ENCODE results near the gene FSD1.

FSD1 gene

DNA sequence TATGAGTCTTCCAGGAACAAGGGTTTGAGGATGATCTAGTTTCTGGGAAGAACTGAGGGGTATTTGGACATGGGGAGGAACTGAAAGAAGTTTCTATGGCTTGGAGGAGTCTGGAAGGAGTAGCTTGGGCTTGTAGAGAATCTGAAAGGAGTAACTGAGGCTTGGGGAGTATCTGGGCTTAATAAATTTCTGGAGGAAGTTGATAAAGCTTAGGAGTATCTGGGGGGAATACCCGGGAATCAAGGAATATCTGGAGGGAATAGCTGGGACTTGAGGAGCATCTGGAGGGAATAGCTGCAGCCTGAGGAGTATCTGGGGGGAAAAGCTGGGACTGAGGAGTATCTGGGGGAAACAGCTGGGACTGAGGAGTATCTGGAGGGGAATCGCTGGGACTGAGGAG lies 16.0 kb downstream of the FSD1 start:
- TF ChIP-seq TAF1 (IDR thresholded peaks at IDR 0.05; ENCODE audit: borderline replicate concordance, insufficient read depth, low read length) (no peak), SIN3A (IDR thresholded peaks at IDR 0.05; ENCODE audit: borderline replicate concordance, insufficient read depth, low read length) (no peak)

DNA sequence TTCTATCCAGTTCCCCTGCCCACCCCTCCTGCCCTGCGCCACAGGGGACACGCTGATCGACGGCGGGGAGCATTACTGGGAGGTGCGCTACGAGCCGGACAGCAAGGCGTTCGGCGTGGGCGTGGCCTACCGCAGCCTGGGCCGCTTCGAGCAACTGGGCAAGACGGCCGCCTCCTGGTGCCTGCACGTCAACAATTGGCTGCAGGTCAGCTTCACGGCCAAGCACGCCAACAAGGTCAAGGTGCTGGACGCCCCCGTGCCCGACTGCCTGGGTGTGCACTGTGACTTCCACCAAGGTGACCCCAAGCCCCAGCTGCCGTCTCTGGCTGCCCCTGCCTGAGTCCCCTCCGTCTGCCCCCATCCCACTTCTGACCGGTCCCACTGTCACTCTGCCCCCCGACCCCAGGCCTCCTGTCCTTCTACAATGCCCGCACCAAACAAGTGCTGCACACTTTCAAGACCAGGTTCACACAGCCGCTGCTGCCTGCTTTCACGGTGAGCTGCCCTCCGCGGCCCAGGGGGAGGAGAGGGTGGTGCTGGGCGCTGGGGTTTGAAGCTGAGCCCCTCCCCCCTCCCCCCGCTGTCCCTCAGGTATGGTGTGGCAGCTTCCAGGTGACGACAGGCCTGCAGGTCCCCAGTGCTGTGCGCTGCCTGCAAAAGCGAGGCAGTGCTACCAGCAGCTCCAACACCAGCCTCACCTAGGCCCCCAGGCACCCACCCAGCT lies 18.7 kb downstream of the FSD1 start:
- TF ChIP-seq FOXP2 (optimal IDR thresholded peaks at IDR 0.05; ENCODE audit: borderline replicate concordance, extremely low read depth, extremely low read length, insufficient read depth), result no peak
- TF ChIP-seq TAF1 (IDR thresholded peaks at IDR 0.05; ENCODE audit: borderline replicate concordance, insufficient read depth, low read length), result no peak
- TF ChIP-seq, protein P1, sequence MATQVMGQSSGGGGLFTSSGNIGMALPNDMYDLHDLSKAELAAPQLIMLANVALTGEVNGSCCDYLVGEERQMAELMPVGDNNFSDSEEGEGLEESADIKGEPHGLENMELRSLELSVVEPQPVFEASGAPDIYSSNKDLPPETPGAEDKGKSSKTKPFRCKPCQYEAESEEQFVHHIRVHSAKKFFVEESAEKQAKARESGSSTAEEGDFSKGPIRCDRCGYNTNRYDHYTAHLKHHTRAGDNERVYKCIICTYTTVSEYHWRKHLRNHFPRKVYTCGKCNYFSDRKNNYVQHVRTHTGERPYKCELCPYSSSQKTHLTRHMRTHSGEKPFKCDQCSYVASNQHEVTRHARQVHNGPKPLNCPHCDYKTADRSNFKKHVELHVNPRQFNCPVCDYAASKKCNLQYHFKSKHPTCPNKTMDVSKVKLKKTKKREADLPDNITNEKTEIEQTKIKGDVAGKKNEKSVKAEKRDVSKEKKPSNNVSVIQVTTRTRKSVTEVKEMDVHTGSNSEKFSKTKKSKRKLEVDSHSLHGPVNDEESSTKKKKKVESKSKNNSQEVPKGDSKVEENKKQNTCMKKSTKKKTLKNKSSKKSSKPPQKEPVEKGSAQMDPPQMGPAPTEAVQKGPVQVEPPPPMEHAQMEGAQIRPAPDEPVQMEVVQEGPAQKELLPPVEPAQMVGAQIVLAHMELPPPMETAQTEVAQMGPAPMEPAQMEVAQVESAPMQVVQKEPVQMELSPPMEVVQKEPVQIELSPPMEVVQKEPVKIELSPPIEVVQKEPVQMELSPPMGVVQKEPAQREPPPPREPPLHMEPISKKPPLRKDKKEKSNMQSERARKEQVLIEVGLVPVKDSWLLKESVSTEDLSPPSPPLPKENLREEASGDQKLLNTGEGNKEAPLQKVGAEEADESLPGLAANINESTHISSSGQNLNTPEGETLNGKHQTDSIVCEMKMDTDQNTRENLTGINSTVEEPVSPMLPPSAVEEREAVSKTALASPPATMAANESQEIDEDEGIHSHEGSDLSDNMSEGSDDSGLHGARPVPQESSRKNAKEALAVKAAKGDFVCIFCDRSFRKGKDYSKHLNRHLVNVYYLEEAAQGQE (IDR thresholded peaks at IDR 0.05; ENCODE audit: insufficient read depth in 1 of 2, low read depth in 2 of 2, low read length in 2 of 2), result no peak
- TF ChIP-seq SIN3A (IDR thresholded peaks at IDR 0.05; ENCODE audit: borderline replicate concordance, insufficient read depth, low read length), result no peak
- no peak for TF ChIP-seq POLR2AphosphoS5 (IDR thresholded peaks at IDR 0.05; ENCODE audit: low read depth, low read length)

GRCh38 chr19:4323692-4324091 lies 19.3 kb downstream of the FSD1 start:
- TF ChIP-seq POLR2AphosphoS5 (IDR thresholded peaks at IDR 0.05; ENCODE audit: low read depth, low read length) (no peak), SIN3A (IDR thresholded peaks at IDR 0.05; ENCODE audit: borderline replicate concordance, insufficient read depth, low read length) (no peak), FOXP2 (optimal IDR thresholded peaks at IDR 0.05; ENCODE audit: borderline replicate concordance, extremely low read depth, extremely low read length, insufficient read depth) (no peak), TAF1 (IDR thresholded peaks at IDR 0.05; ENCODE audit: borderline replicate concordance, insufficient read depth, low read length) (no peak)
- TF ChIP-seq, protein P1 (IDR thresholded peaks at IDR 0.05; ENCODE audit: insufficient read depth in 1 of 2, low read depth in 2 of 2, low read length in 2 of 2), result no peak

GRCh38 chr19:4324228-4324627 lies 19.8 kb downstream of the FSD1 start:
- TF ChIP-seq FOXP2 (optimal IDR thresholded peaks at IDR 0.05; ENCODE audit: borderline replicate concordance, extremely low read depth, extremely low read length, insufficient read depth) (no peak), SIN3A (IDR thresholded peaks at IDR 0.05; ENCODE audit: borderline replicate concordance, insufficient read depth, low read length) (no peak), POLR2AphosphoS5 (IDR thresholded peaks at IDR 0.05; ENCODE audit: low read depth, low read length) (no peak)

DNA sequence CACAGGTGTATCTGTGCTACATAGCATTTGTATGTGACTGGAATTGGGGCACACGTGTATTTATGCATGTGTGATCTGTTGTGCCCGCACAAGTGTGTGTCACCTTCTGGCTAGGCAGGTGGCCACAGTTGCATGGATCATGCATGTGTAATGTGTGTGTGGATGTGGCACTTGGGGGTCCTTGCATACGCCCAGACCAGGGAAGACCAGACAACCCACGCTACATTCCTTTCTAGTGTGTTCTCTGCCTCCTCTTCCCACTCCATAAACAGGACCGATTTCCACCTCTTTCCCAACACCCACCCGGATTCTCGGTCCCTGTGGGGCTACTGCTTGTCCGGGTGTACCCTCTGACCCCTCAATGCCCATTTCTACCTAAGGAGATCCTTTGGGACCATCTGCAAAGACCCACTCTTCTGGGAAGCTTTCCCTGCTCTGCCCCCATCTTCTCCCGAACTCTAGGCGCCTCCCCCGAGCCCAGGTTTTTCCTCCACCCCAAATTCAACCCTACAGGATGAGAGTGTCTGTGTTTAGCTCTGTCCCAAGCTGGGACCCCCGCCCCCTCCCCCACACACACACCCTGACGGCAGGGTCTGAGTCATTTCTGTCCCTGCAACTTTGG lies 21.9 kb downstream of the FSD1 start:
- TF ChIP-seq TAF1 (IDR thresholded peaks at IDR 0.05; ENCODE audit: borderline replicate concordance, insufficient read depth, low read length) (no peak), FOXP2 (optimal IDR thresholded peaks at IDR 0.05; ENCODE audit: borderline replicate concordance, extremely low read depth, extremely low read length, insufficient read depth) (no peak), POLR2AphosphoS5 (IDR thresholded peaks at IDR 0.05; ENCODE audit: low read depth, low read length) (no peak), SIN3A (IDR thresholded peaks at IDR 0.05; ENCODE audit: borderline replicate concordance, insufficient read depth, low read length) (no peak)
- TF ChIP-seq, protein P1 (IDR thresholded peaks at IDR 0.05; ENCODE audit: insufficient read depth in 1 of 2, low read depth in 2 of 2, low read length in 2 of 2), result no peak

DNA sequence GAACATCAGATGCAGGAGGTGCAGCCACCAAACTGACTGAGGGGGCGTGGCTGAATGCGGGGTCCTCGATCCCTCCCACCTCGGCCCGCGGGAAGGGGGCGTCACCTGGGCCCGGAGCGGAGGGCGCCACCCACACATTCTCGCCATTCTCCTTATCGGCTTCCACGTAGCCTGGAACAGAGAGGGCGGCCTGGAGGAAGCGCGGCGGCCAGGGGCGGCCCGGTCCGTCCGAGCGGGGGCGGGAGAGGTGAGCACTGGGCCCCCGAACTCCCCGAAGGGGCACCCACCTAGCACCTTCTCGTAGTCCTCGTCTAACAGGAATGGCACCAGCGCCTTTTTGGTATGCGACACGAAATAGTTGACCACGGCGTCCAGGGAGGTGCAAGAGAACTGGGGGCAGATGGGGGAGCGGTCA lies 22.4 kb downstream of the FSD1 start:
- TF ChIP-seq SIN3A (IDR thresholded peaks at IDR 0.05; ENCODE audit: borderline replicate concordance, insufficient read depth, low read length), result no peak
- TF ChIP-seq TAF1 (IDR thresholded peaks at IDR 0.05; ENCODE audit: borderline replicate concordance, insufficient read depth, low read length), result no peak
- no peak for TF ChIP-seq POLR2AphosphoS5 (IDR thresholded peaks at IDR 0.05; ENCODE audit: low read depth, low read length)
- TF ChIP-seq FOXP2 (optimal IDR thresholded peaks at IDR 0.05; ENCODE audit: borderline replicate concordance, extremely low read depth, extremely low read length, insufficient read depth), result no peak

Measured in PFSK-1 (cell line).